Neuronal stem cell (in vitro differentiated cells): ENCODE data around the gene MON2.

Experiments used
- DNase-seq: peaks from one replicate; pipeline ENCODE4 v3.0.0-alpha.2; 2013; ENCODE audit warnings: low spot score
- H2AFZ ChIP-seq: one replicate; pipeline ENCODE4 v1.6.1; 2013; ENCODE audit warnings: mild to moderate bottlenecking, low read length, inconsistent platforms
- H2AK5ac ChIP-seq: 2 replicates; pipeline ENCODE4 v1.6.1; 2013; ENCODE audit warnings: low read depth, mild to moderate bottlenecking, inconsistent platforms, low read length, moderate library complexity, mixed read lengths
- H2BK120ac ChIP-seq: 2 replicates; pipeline ENCODE4 v1.6.1; 2013; ENCODE audit warnings: low read depth, mild to moderate bottlenecking, inconsistent platforms, low read length, moderate library complexity, mixed read lengths
- H2BK12ac ChIP-seq: one replicate; pipeline ENCODE4 v1.6.1; 2013; ENCODE audit warnings: low read length, inconsistent platforms
- H2BK15ac ChIP-seq: 2 replicates; pipeline ENCODE4 v1.6.1; 2013; ENCODE audit warnings: mild to moderate bottlenecking, low read length, inconsistent platforms, mixed read lengths
- H2BK5ac ChIP-seq: one replicate; pipeline ENCODE4 v1.6.1; 2013; ENCODE audit warnings: inconsistent platforms, mild to moderate bottlenecking, low read length, moderate library complexity
- H3K14ac ChIP-seq: one replicate; pipeline ENCODE4 v1.6.1; 2013; ENCODE audit warnings: low read length, inconsistent platforms
- H3K18ac ChIP-seq: 2 replicates; pipeline ENCODE4 v1.6.1; 2013; ENCODE audit warnings: low read length, inconsistent platforms
- H3K23ac ChIP-seq: 2 replicates; pipeline ENCODE4 v1.6.1; 2013; ENCODE audit warnings: low read depth, mild to moderate bottlenecking, mixed read lengths, low read length, inconsistent platforms; ENCODE audit not compliant: poor library complexity
- H3K27ac ChIP-seq: replicated peaks from 3 replicates; pipeline ENCODE4 v1.5.1; 2013; ENCODE audit warnings: low read length, inconsistent platforms
- H3K27me3 ChIP-seq, 3 experiments: 2 replicates each; pipeline ENCODE4 v1.6.1; 2013; ENCODE audit warnings: low read length in 3 of 3, mild to moderate bottlenecking in 2 of 3, inconsistent platforms in 1 of 3, low read depth in 1 of 3, mixed read lengths in 1 of 3, moderate library complexity in 1 of 3; ENCODE audit not compliant: control insufficient read depth in 3 of 3, insufficient read depth in 3 of 3
- H3K36me3 ChIP-seq, 2 donors: replicated peaks in 1 of 2; 2 replicates each; pipeline ENCODE4 v1.6.1; 2013; ENCODE audit warnings: low read length in 2 of 2; ENCODE audit not compliant: control insufficient read depth in 2 of 2, insufficient read depth in 2 of 2
- H3K4ac ChIP-seq: 2 replicates; pipeline ENCODE4 v1.6.1; 2013; ENCODE audit warnings: inconsistent platforms, mild to moderate bottlenecking, low read length, moderate library complexity
- H3K4me1 ChIP-seq, 2 donors: 1 replicate in 1 of 2; 2 replicates in 1 of 2; pipeline ENCODE4 v1.6.1; 2013; ENCODE audit warnings: low read length in 2 of 2, low read depth in 1 of 2; ENCODE audit not compliant: control insufficient read depth in 2 of 2, insufficient read depth in 1 of 2
- H3K4me2 ChIP-seq: one replicate; pipeline ENCODE4 v1.6.1; 2013; ENCODE audit warnings: mild to moderate bottlenecking, low read length, inconsistent platforms; ENCODE audit not compliant: insufficient read depth, poor library complexity, severe bottlenecking
- H3K4me3 ChIP-seq, 2 donors: 2 replicates each; pipeline ENCODE4 v1.5.1; 2013; ENCODE audit warnings: low read length in 2 of 2, mild to moderate bottlenecking in 2 of 2, inconsistent platforms in 1 of 2, moderate library complexity in 1 of 2
- H3K79me1 ChIP-seq: one replicate; pipeline ENCODE4 v1.6.1; 2013; ENCODE audit warnings: low read depth, mild to moderate bottlenecking, inconsistent platforms, low read length, moderate library complexity
- H3K9ac ChIP-seq: one replicate; pipeline ENCODE4 v1.6.1; 2013; ENCODE audit warnings: mild to moderate bottlenecking, low read depth, low read length, inconsistent platforms; ENCODE audit not compliant: poor library complexity
- H3K9me3 ChIP-seq, 2 donors: replicated peaks in 1 of 2; 2 replicates each; pipeline versions ENCODE3 to v1.6.1; 2013; ENCODE audit warnings: low read length in 2 of 2, mild to moderate bottlenecking in 2 of 2, inconsistent platforms in 1 of 2, low read depth in 1 of 2, mixed read lengths in 1 of 2, moderate library complexity in 1 of 2; ENCODE audit not compliant: control insufficient read depth in 2 of 2, insufficient read depth in 1 of 2
- H4K8ac ChIP-seq: one replicate; pipeline ENCODE4 v1.6.1; 2013; ENCODE audit warnings: low read depth, mild to moderate bottlenecking, inconsistent platforms, low read length, moderate library complexity
- H4K91ac ChIP-seq: one replicate; pipeline ENCODE4 v1.6.1; 2013; ENCODE audit warnings: low read length, low read depth, mild to moderate bottlenecking, inconsistent platforms; ENCODE audit not compliant: poor library complexity
- WGBS, 2 donors: extraction: QIAGEN DNeasy Blood & Tissue Kit; methylation state at CpG; one replicate each; pipeline ENCODE4 v1.1.7; 2013; ENCODE audit warnings: missing lambda C conversion rate in 2 of 2, mixed read lengths in 1 of 2; ENCODE audit not compliant: insufficient read length in 2 of 2, insufficient replicate concordance in 1 of 2; ENCODE audit errors: extremely low coverage in 2 of 2; 5-methylcytosine and 5-hydroxymethylcytosine counted together

Gene MON2

GRCh38 chr12:62625228-62625627 is 158.6 kb downstream of the MON2 start:
- Histone ChIP-seq H2BK12ac (no peak overlapping the region), H3K18ac (no peak overlapping the region), H3K27me3 (peaks cover 0 to 2% (median 0%) of the 10 kb centered on the region in 3 experiments), H3K4me1 (peaks cover 18 to 20% of the 10 kb centered on the region in 2 donors), H3K4me2 (no peak overlapping the region), H4K91ac (no peak overlapping the region), H3K9ac (no peak overlapping the region), H3K14ac (no peak overlapping the region), H2AK5ac (no peak overlapping the region), H2BK5ac (no peak overlapping the region), H3K79me1 (no peaks in the 10 kb centered on the region), H4K8ac (no peak overlapping the region), H2BK15ac (no peak overlapping the region), H3K4ac (no peak overlapping the region), H3K36me3 (no peaks in the 10 kb centered on the region), H3K23ac (no peak overlapping the region), H3K9me3 (no peaks in the 10 kb centered on the region), H2BK120ac (no peak overlapping the region), H3K4me3 (no peak overlapping the region), H2AFZ (no peak overlapping the region), H3K27ac (no peak overlapping the region)
- no peak for DNase-seq
- WGBS, 2 donors = no CpG with 5 or more reads among the region's 2 CpGs

GRCh38 chr12:62627181-62627580 is 160.6 kb downstream of the MON2 start:
- no CpG with 5 or more reads among the region's 2 CpGs for WGBS, 2 donors

GRCh38 chr12:62629413-62629812 is 162.8 kb downstream of the MON2 start:
- no peak overlapping the region for H3K4ac ChIP-seq
- no CpG with 5 or more reads among the region's 4 CpGs for WGBS, 2 donors
- H2BK5ac ChIP-seq = no peak overlapping the region
- H2BK15ac ChIP-seq = no peak overlapping the region
- H3K14ac ChIP-seq = no peak overlapping the region
- H3K9me3 ChIP-seq = peaks cover 0 to 5% of the 10 kb centered on the region in 2 donors
- peaks cover 22 to 27% of the 10 kb centered on the region in 2 donors for H3K4me1 ChIP-seq
- no peaks in the 10 kb centered on the region for H3K36me3 ChIP-seq
- H2BK12ac ChIP-seq = no peak overlapping the region
- no peak overlapping the region for H2AFZ ChIP-seq
- H3K27me3 ChIP-seq = peaks cover 0 to 2% (median 0%) of the 10 kb centered on the region in 3 experiments
- no peak overlapping the region for H3K4me2 ChIP-seq
- H3K27ac ChIP-seq = no peak overlapping the region
- no peak overlapping the region for H3K4me3 ChIP-seq
- H2BK120ac ChIP-seq = no peak overlapping the region
- no peak overlapping the region for H4K91ac ChIP-seq
- no peak overlapping the region for H2AK5ac ChIP-seq
- no peak overlapping the region for H3K23ac ChIP-seq
- H3K79me1 ChIP-seq = no peaks in the 10 kb centered on the region
- no peak overlapping the region for H3K9ac ChIP-seq
- no peak overlapping the region for H4K8ac ChIP-seq
- H3K18ac ChIP-seq = no peak overlapping the region
- no peak for DNase-seq

More at GRCh38 chr12:62627181-62627580, 160.6 kb downstream of the MON2 start:
- H3K36me3 ChIP-seq = no peaks in the 10 kb centered on the region
- H2BK15ac ChIP-seq = no peak overlapping the region
- H3K27me3 ChIP-seq = peaks cover 0 to 2% (median 0%) of the 10 kb centered on the region in 3 experiments
- H3K4me1 ChIP-seq = peaks cover 19 to 23% of the 10 kb centered on the region in 2 donors
- no peak overlapping the region for H4K91ac ChIP-seq
- no peak overlapping the region for H2BK5ac ChIP-seq
- no peak overlapping the region for H3K4ac ChIP-seq
- H2AFZ ChIP-seq = no peak overlapping the region
- no peak overlapping the region for H3K9ac ChIP-seq
- no peak overlapping the region for H3K14ac ChIP-seq
- no peak overlapping the region for H3K18ac ChIP-seq
- H3K79me1 ChIP-seq = no peaks in the 10 kb centered on the region
- DNase-seq = no peak
- H2BK12ac ChIP-seq = no peak overlapping the region
- H2AK5ac ChIP-seq = no peak overlapping the region
- H3K4me2 ChIP-seq = no peak overlapping the region
- no peaks in the 10 kb centered on the region for H3K9me3 ChIP-seq
- H3K23ac ChIP-seq = no peak overlapping the region
- H3K4me3 ChIP-seq = no peak overlapping the region
- no peak overlapping the region for H3K27ac ChIP-seq
- H4K8ac ChIP-seq = no peak overlapping the region
- H2BK120ac ChIP-seq = no peak overlapping the region

- H3K4me2 ChIP-seq = no peak overlapping the region
- H2AFZ ChIP-seq = no peak overlapping the region
- H3K14ac ChIP-seq = no peak overlapping the region
- peaks cover 0 to 2% (median 0%) of the 10 kb centered on the region in 3 experiments for H3K27me3 ChIP-seq
- no peak overlapping the region for H2BK5ac ChIP-seq
- H3K27ac ChIP-seq = no peak overlapping the region
- H3K4ac ChIP-seq = no peak overlapping the region
- H3K23ac ChIP-seq = no peak overlapping the region
- DNase-seq = no peak
- no peak overlapping the region for H3K9ac ChIP-seq
- H3K4me1 ChIP-seq = peaks cover 22 to 26% of the 10 kb centered on the region in 2 donors
- H2BK12ac ChIP-seq = no peak overlapping the region
- no peak overlapping the region for H4K8ac ChIP-seq
- no peak overlapping the region for H2BK15ac ChIP-seq
- H4K91ac ChIP-seq = no peak overlapping the region
- H2BK120ac ChIP-seq = no peak overlapping the region
- H2AK5ac ChIP-seq = no peak overlapping the region
- no peaks in the 10 kb centered on the region for H3K36me3 ChIP-seq
- H3K79me1 ChIP-seq = no peaks in the 10 kb centered on the region
- H3K18ac ChIP-seq = no peak overlapping the region
- no CpG with 5 or more reads among the region's 5 CpGs for WGBS, 2 donors
- H3K9me3 ChIP-seq = peaks cover 0 to 5% of the 10 kb centered on the region in 2 donors
- H3K4me3 ChIP-seq = no peak overlapping the region
These were observed 163.5 kb downstream of the MON2 start for GRCh38 chr12:62629971-62630739.
